ENCODE data around the gene FRS2.

FRS2 gene

DNA sequence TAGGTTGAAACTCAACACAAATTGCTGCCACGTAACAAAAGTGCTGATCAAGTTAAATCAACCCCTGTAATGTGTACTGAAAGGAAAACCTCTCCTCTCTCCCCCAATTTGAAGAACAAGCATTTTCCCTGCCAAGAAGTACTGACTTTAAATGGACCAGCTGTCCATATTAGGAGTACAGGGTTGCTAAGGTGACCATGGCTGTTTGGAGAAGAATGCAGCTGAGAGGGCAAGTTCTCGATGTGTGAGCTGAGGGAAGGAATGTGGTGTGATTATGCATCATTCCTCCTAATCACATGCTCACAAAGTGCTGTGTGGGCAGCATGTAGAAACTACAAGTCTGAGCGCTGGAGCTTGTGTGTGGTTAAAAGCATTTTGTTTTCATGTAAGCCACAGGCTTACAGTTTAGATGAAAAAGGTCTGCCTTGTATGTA lies 64.2 kb downstream of the FRS2 start:
- peak in 1 of 2 donors; percentile 12 for DNase-seq

DNA sequence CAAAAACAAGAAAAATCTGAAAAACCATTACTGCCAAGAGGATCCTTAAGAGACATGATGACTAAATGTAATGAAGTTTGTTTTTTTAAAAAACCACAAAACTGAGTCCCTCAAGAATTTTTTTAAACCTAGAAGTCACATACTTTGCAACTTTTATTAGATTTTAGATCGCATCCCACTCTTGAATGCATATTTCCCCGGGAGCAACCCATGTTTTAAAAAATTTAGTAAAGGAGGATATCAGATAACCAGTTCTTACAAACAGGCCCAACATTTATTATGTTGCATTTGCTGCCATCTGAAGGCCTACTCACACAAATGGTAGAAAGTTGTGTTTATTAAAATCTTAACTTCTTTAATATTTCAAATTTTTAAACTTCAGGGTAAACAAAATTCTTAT lies 70.8 kb downstream of the FRS2 start:
- no peak for DNase-seq

DNA sequence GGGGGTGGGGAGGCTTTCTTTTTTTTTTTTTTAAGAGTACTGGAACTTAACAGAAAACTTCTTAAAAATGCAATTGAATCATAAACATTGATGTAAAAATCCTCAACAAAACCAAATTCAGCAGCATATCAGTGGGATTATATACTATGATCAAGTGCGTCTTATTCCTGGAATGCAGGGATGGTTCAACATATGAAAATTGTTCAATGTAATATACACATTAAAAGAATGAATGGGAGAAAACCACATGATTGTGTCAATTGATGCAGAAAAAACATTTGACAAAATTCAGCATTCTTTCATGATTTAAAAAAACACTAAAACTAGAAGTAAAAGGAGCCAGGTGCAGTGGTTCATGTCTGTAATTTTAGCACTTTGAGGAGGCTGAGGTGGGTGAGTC lies 73.9 kb downstream of the FRS2 start:
- no peak for DNase-seq

DNA sequence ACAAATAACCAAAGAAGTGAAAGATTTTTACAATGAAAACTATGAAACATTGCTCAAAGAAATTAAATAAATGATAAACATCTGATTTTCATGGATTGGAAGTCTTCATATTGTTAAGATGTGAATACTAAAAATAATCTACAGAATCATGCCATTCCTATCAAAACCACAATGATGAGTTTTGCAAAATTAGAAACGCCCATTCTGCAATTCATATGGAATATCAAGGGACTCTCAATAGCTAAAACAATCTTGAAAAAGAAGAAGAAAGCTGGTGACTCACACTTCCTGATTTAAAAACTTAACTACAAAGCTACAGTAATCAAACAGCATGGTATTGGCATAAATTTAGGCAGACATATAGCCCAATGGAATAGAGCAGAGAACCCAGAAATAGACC lies 74.9 kb downstream of the FRS2 start:
- no peak for DNase-seq

DNA sequence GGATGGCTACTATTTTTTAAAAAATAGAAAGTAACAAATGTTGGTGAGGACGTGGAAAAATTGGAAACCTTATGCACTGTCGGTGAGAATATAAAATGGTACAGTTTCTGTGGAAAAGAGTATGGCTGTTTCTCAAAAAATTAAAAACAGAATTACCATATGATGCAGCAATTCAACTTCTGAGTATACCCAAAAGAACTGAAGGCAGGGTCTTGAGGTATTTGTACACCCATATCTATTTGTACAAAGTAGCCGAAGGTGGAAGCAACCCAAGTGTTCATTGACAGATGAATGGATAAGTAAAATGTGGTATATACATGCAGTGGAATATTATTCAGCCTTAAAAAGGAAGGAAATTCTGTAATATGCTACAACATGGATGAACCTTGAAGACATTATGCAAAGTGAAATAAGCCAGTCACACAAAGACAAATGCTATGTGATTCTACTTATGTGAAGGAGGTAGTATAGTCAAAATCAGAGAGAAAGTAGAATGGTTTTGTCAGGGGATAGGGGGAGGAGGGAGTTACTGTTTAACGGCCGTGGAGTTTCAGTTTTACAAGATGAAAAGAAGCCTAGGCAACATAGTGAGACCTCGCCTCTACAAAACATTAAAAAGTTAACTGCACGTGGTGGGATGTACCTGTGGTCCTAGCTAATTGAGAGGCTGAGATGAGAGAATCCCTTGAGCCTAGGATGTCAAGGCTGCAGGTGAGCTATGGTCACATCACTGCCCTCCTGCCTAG lies 76.7 kb downstream of the FRS2 start:
- no peak for DNase-seq

DNA sequence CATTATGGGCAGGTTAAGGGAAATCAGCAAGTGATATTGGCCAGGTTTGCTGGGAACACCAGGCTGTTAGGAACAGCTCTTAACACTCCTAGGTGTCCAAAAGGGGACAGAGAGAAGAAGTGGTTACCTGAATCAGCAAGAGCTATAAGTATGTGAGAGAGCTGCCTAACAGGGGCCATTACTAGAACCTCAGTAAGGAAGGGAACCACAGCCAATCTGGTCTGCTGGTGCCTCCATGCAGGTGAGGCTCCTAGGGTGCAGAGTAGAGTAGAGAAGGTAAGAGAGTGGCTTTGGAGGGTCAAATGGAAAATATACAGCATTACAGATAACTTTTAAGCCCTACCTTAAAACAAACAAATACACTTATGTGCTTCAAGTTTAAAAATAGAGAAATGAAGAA lies 78.5 kb downstream of the FRS2 start:
- DNase-seq: no peak

DNA sequence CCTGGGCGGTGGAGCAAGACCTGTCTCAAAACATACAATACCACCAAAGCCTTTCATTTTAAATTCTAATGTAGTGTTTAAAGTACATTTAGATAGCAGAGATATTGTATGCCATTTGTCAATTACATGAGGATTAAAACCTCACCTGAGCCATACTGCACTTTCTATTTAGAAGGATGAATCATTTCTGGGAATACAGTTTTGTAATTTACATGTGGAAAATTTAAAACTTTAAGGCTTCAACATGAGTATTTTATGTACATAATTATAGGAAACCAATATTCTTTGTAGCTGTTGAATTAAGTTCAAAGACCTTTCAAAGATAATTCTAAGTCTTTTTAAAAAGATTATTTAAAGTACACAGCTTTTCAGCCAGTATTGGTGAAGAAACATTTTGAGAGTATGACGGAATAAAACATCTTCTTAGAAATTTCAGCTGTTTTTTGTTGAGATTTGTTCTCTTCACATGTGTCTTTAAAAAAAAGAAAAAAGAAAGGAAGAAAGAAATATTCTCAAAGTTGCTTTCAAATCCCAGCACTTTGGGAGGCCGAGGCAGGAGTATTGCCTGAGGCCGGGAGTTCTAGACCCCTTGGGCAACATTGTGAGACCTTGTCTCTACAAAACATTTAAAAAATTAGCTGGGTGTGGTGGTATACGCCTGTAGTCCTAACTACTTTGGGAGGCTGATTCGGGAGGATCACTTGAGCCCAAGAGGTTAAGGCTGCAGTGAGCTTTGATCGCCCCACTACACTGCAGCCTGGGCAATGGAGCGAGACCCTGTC lies 80.6 kb downstream of the FRS2 start:
- no peak for DNase-seq

DNA sequence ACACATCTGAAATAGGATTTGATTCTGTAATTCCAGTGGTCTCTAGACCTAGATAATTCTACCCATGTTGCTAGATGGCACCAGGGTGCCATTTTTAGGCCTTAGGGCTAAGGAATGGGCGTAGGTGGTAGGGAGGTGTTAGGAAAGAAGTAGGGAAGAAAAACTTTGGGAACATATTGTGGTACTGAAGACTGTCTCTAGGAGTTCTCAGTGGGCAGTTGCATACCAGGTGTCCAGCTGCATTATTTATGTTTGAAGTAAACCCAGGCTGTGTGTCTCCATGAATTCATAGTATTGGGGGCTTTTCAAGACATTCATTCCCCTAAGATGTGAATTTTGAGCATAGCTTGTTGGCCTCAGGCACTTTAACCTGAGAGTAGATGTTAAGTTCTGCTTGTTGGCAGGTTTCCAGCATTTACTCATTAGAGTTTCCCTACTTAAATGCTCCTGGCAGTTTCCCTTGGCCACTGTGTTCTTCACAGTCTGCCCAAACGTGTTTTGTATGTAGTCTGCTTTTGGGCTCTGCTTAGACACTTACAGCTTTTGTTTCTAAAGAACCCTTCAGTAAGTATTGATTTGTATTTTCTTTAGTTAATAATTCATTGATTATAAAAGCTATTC lies 83.5 kb downstream of the FRS2 start:
- no peak for DNase-seq

DNA sequence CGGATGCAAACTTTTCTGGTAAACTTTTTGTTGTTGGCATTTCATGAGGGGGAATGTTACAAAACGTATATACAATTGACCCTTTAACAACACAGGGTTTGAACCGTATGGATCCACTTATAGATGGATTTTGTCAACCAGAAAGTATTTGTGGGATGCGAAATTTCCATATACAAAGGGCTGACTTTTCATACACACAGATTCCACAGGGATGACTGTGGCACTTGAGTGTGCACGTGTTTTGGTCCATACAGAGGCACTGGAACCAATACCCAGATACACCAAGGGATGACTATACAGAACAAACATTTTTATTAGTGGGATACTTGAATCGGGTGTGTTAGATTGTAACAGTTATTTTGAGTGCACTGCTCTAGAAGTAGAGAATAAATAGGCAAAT lies 85.3 kb downstream of the FRS2 start:
- DNase-seq: no peak

DNA sequence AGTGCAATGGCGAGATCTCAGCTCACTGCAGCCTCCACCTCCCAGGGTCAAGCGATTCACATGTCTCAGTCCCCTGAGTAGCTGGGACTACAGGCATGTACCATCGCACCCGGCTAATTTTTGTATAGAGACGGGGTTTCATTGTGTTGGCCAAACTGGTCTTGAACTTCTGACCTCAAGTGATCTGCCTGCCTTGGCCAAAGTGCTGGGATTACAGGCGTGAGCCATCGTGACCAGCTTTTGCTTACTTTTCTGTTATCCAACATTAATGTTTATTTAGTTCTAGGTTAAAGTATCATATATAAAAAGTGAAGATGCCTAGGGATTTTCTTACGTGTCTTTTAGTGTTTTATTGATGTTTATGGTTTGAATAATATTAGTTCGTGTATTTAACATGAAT lies 86.2 kb downstream of the FRS2 start:
- DNase-seq: no peak

DNA sequence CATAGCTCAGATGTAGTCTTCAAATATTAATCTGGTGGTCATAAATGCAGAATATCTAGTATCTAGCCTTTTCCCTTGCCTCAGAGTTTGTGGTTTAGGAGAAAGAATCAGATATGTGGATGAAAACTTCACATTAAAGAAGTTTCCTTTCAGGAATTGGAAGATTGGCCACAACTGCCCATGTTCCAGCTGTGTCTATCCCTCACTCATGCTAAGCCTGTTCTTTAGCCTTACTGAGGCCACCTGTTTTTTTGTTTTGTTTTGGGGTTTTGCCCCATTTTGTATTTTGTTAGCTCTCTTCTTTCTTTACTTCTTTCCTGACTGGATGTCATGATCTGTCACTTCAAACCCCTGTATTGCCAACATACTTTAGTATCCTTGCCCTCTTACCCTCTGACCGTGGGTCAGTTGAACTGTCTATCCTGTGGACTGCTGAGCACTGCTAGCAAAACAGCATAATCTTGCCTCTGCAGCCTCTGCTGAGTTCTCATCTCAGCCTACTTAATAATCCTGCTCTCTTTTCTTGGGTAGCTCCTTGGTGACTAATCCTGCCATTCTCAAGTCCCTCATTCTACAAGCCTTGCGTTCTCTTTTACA lies 93.1 kb downstream of the FRS2 start:
- no peak for DNase-seq

DNA sequence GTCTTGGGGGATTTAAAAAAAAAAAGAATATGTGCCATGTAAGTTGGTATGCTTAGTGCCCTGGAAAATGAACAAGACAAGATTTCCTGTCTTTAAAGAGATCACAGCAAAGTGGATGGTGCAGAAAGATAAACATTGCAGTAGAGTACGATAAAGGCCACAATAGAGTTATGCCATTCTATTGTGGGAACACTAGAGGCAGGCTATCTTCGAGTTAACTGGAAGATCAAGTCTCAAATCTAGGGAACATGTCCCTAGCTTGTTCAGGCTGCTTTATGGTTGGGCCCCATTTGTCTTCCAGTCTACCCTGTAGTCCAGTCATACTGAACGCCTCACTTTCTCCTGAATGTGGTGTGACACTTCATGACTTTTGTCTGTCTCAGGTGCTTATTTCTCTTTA lies 96.4 kb downstream of the FRS2 start:
- no peak for DNase-seq

DNA sequence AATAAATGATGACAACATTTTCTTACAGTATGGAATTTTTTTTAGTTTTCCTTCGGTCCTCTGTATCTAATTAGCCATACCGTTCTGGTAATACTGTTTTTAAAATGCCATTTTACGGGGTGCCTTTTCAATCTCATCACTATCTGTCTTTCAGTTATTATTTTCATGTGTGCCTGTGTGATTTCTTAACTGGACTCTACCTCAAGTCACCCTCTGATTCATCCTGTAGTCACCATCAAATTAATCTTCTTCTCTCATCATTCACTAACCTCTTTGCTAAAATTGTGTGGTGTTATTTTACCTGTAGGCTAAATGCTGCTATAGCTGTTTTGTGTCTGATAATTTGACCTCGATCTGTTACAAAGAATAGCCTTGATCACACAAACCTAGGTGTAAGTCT lies 99.0 kb downstream of the FRS2 start:
- DNase-seq: no peak

DNA sequence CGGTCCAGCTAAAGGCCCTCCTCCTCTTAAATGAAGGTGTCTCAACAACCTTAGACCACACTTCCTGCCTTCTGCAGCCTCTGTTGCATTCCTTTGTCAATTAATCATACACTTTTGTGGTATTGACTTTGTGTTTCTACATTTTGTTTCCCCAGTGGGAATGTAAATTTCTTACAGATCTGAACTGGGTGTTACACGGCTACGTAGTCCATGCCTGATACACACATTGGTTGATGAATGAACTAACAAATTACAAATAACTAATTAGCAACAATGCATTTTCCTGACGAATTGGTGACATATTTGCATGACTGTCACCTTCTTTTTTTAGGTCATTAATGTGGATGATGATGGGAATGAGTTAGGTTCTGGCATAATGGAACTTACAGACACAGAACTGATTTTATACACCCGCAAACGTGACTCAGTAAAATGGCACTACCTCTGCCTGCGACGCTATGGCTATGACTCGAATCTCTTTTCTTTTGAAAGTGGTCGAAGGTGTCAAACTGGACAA lies 99.9 kb downstream of the FRS2 start:
- DNase-seq: no peak

DNA sequence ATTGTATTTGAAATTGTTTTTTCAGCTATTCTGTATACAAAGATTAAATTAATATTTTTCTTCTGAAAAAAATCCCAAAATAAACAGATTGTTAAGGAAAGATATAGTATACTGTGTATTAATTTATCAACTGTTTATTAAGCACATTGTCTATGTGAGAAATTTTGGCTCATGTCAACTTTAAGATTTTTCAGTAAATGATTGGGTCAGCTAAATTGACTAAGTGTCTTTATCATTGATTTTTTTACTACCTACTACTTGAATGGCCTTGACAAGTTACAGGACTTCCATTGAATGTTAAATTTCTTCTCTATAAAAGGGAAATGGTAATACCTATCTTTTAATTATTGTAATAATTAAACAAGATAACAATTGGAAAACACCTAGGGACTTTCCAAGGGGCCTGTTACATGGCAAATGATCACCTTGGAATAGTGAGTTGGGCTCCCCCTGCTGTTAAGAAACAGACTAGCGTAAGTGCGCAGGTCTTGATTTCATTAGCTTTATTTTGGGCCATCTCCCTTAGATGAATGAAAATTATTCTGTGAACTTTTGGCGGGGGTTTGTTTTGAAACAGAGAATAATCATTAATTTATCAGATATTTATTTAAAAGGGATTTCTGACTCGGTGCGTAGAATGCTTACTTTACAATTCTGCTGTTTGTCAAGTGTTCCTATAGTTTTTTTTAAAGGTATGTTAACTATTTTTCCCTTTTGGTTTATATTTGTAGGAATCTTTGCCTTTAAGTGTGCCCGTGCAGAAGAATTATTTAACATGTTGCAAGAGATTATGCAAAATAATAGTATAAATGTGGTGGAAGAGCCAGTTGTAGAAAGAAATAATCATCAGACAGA lies 100.6 kb downstream of the FRS2 start:
- peak; percentile 63 to 82 for DNase-seq

DNA sequence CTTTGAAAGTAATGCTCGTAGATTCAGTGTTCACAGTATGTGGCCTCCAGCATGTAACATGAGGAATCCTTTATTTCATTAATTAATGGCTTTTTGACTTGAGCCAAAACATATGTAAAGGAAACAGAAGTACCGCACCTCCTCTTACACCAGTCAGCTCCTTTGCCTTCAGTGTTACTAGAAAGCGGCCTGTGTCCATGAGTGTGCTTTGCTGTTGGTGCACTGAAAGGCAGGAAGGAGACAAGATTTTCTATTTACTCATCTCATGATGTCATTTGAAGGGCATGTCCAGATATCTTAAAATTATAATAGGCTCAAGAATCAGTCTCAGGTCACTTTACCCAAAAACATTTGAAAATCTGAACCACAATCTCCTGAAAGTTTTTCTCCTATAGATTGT lies 105.2 kb downstream of the FRS2 start:
- no peak for DNase-seq

DNA sequence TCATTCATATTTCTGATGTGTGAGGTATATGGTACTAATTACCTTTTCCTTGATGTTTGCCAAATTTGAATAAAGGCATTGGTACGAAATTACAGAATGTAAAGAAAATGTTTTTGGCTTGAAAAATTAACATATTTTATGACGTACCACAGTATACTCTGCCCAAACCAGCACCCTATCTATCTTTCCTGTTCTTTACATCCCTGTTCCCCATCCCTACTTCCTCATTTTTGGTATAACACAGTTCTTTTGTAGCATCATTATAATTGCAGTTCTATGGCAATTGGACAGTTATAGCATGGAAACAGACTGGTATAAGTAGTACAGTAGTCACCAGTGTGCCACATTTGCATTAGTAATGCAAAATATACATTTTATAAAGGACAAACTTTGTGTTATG lies 108.1 kb downstream of the FRS2 start:
- DNase-seq: no peak

DNA sequence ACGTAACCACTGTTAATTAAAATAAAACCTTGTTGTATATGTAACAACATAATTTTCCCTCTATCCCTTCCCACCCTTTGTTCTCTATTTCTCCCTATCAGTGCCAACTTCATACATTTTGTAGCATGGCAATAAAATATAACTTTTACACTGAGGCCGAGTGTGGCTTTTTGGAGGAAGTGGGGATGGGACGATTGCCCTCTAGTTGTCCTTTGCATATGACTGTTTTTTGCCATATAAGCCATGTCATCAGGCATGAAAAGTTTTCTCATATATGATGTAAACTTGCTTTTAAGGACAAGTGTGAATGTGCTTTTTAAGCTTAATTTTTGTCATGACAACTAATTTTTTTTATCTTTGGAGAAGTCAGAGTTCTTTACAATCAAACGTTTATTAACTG lies 108.8 kb downstream of the FRS2 start:
- no peak for DNase-seq

DNA sequence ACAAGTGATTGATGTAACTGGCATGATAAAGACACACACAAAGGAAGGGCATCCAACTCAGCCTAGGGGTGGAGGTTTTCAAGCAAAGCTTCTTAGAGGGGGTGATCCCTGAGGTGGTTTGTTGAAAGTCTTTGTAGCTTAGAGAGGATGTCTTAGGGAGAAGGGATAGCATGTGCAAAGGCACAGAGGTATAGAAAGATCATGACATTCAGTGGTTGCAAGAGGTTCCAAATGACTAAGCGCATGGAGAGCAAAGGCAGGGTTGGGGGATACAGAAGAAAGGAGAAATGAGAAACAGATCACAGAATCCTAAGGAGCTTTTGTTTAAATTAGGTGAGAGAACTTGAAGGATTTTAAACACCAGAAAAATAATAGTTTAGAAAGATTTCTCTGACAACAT lies 109.9 kb downstream of the FRS2 start:
- DNase-seq: no peak

DNA sequence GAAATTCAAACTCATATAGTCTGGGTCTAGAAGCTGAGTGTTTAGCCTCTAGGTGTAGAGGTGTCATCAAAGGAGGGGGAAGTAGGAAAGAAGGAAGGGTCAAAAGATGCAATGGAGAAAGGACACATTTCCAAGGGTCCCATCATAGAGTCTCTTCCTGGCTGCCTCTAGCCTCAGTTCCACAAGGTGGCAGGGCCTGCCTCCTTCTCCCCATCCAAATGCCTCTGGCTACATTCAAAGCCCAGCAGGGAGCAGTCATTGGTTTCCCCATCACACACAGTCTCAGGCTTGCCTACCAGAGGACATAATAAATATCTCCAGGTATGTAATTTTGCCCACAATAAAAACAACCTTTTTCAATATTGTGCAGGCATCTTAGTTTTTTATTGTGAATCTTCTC lies 113.0 kb downstream of the FRS2 start:
- no peak for DNase-seq

DNA sequence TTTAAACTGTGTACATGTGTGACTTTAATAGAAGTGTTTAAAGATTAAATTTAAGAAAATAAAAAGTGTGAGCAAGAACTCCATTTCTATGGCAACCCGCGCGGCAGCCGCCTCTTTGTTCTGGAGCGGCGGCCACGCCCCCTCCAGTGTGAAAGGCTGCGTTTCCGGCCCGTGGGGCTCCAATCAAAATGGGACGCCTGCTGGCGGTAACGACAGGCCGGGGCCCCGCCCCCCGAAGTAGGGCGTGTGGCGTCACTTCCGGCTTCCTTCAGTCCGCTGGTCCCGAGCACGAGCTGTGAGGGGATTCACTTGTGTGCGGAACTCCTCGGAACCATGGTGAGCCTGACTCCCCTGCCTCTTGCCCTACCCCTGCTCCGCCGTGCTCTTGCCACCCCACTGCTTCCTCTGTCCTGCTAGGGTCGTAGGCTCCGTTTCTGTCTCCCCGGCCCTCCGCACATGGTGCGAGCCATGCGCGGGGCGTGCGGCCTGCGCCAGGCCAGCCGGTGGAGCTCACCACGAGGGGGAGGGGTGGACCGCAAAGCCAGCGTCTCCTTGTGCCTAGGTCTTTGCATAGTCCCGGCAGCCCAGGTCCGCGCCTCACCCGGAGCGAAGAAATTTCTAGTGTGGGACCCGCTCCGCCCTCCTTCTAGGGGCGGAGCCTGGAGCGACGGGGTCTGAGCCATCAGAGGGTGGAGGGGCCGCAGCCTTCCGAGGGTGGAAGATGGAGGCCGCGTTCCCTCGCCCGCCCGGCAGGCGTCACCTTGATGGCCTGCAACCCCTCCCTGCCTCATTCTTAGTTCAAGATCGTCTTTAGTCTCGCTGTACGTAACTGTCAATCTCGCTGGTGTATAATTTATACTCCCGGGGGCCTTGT lies 115.2 kb downstream of the FRS2 start, which contains the start of gene CCT2:
TSS of gene CCT2 (plus strand) at position 271 of the 874 bp plus-strand sequence. CDS start at position 334, 63 bp downstream.
- peak; percentile 96 for DNase-seq

All from CD4-positive, alpha-beta T cell treated with Interferon alpha-2 for 1 hour (primary cell).